Small intestine (tissue), 16 donors: ENCODE results near the gene NEFH. TPM values are rescaled to one million over a fixed set of nuclear protein-coding genes. Genes with fewer than 3 reads are reported as not detected.
"Not testable (repeated sequence)": the region's sequence is repeated elsewhere in the genome, so short reads cannot be mapped to it uniquely, and the experiment has no call there.

Experiments
- DNase-seq, 2 donors: peaks; one replicate each; pipeline versions ENCODE4 v3.0.0 to v3.0.0-alpha.2; 2013
- FAIRE-seq: peaks from 2 replicates; lab custom pipeline; 2012; peaks lifted over from hg19 to GRCh38; lab: Jason Lieb, UNC
- H3K27ac ChIP-seq, 3 donors: one replicate each; pipeline ENCODE4 v1.5.1; 2013; ENCODE audit warnings: low read length in 2 of 3, mild to moderate bottlenecking in 2 of 3, control low read depth in 1 of 3, inconsistent platforms in 1 of 3, low read depth in 1 of 3, moderate library complexity in 1 of 3
- H3K27me3 ChIP-seq, 3 donors: one replicate each; pipeline ENCODE4 v1.6.1; 2013; ENCODE audit warnings: low read length in 3 of 3, inconsistent platforms in 1 of 3; ENCODE audit not compliant: control insufficient read depth in 3 of 3, insufficient read depth in 3 of 3
- H3K36me3 ChIP-seq, 3 donors: one replicate each; pipeline ENCODE4 v1.6.1; 2013; ENCODE audit warnings: low read length in 3 of 3, inconsistent platforms in 1 of 3, low read depth in 1 of 3, mild to moderate bottlenecking in 1 of 3, moderate library complexity in 1 of 3; ENCODE audit not compliant: control insufficient read depth in 3 of 3, insufficient read depth in 2 of 3
- H3K4me1 ChIP-seq, 3 donors: one replicate each; pipeline ENCODE4 v1.6.1; 2013; ENCODE audit warnings: low read length in 2 of 3, inconsistent platforms in 1 of 3, low read depth in 1 of 3, mild to moderate bottlenecking in 1 of 3, moderate library complexity in 1 of 3; ENCODE audit not compliant: control insufficient read depth in 3 of 3, insufficient read depth in 2 of 3
- H3K4me3 ChIP-seq, 3 donors: one replicate each; pipeline ENCODE4 v1.5.1; 2013; ENCODE audit warnings: low read length in 3 of 3, control low read depth in 1 of 3, inconsistent platforms in 1 of 3, low read depth in 1 of 3, mild to moderate bottlenecking in 1 of 3, moderate library complexity in 1 of 3
- H3K9me3 ChIP-seq, 2 donors: one replicate each; pipeline ENCODE4 v1.6.1; 2013; ENCODE audit warnings: low read depth in 1 of 2, low read length in 1 of 2; ENCODE audit not compliant: control insufficient read depth in 2 of 2, insufficient read depth in 1 of 2
- WGBS, 3 donors: extraction: QIAGEN DNeasy Blood & Tissue Kit; methylation state at CpG; one replicate each; pipeline ENCODE4 v1.1.7; 2013; 5-methylcytosine and 5-hydroxymethylcytosine counted together
- long read RNA-seq, 10 donors: transcript quantifications; one replicate each; lab custom pipeline, GENCODE V29; 2026
- polyA plus RNA-seq, 4 donors: library from polyadenylated mRNA; stranded (reverse) in 3 of 4; unstranded in 1 of 4; fragments of 200-250 nt in 3 of 4; fragments of 120-200 nt in 1 of 4; gene quantifications; one replicate each; pipeline versions ENCODE4 v1.2.1 to v1.2.3, GENCODE V29; 2013
- donor health status: healthy with polysubstance abuse.
- donor health status: control.
- donor health status: control.
- donor health status: Bipolar disorder and iron deficiency.
- donor health status: healthy.

NEFH gene
- polyA plus RNA-seq: 1 to 10 TPM in 2 of 4 donors, not detected in 2; 1.9 to 4.7 TPM
- long read RNA-seq, donor 1, partial matches to known transcripts: 0 of 4 reads
- long read RNA-seq, donor 1, other reads (novel, unspliced or antisense): 0 of 4 reads
- long read RNA-seq, donor 2: 0 reads
- long read RNA-seq, donor 3, partial matches to known transcripts: 0 of 1 reads
- long read RNA-seq, donor 3, other reads (novel, unspliced or antisense): 0 of 1 reads
- long read RNA-seq, donor 4: 0 reads
- long read RNA-seq, donor 5, partial matches to known transcripts: 0 of 1 reads
- long read RNA-seq, donor 5, other reads (novel, unspliced or antisense): 0 of 1 reads
- long read RNA-seq, donor 6: 0 reads
- long read RNA-seq, donor 7: 0 reads
- long read RNA-seq, donor 8: 0 reads
- long read RNA-seq, donor 9, partial matches to known transcripts: 0 of 1 reads
- long read RNA-seq, donor 9, other reads (novel, unspliced or antisense): 0 of 1 reads
- long read RNA-seq, donor 10, partial matches to known transcripts: 0 of 3 reads
- long read RNA-seq, donor 10, other reads (novel, unspliced or antisense): 0 of 3 reads

GRCh38 chr22:29479417-29480261, at the start of gene NEFH:
Gene NEFH, plus strand, starts transcription at chr22:29480218. Its CDS starts 45 bp downstream, at chr22:29480263.
- no peak within 1 kb of the TSS for H3K27ac ChIP-seq
- peaks cover 0 to 10% (median 0%) of the 10 kb centered on the region in 3 donors for H3K4me1 ChIP-seq
- FAIRE-seq (no peak), DNase-seq (peak in 1 of 2 donors; percentile 46)
- H3K27me3 ChIP-seq: peaks cover 0 to 30% (median 25%) of the 10 kb centered on the region in 3 donors
- peaks cover 0 to 4% (median 0%) of the 10 kb centered on the region in 3 donors for H3K36me3 ChIP-seq
- peak within 1 kb of the TSS in 1 of 3 donors; percentile 27 for H3K4me3 ChIP-seq
- WGBS, 3 donors: 9 to 13% (median 9%) methylated on average over 40 to 48 of the region's 48 CpGs
- H3K9me3 ChIP-seq: peaks cover 0 to 2% of the 10 kb centered on the region in 2 donors

GRCh38 chr22:29431986-29432385, 48.0 kb upstream of the NEFH start:
- H3K36me3 ChIP-seq: no peaks in the 10 kb centered on the region
- H3K4me3 ChIP-seq: no peak overlapping the region
- WGBS, 3 donors: 15 to 44% (median 26%) methylated on average over 5 of the region's 5 CpGs
- no peak overlapping the region for H3K27ac ChIP-seq
- peaks cover 0 to 4% (median 3%) of the 10 kb centered on the region in 3 donors for H3K27me3 ChIP-seq
- FAIRE-seq (no peak), DNase-seq (peak; percentile 52 to 68)
- H3K4me1 ChIP-seq: peaks cover 0 to 4% (median 0%) of the 10 kb centered on the region in 3 donors
- no peaks in the 10 kb centered on the region for H3K9me3 ChIP-seq

GRCh38 chr22:29433856-29434255, 46.2 kb upstream of the NEFH start:
- DNase-seq: no peak
- Histone ChIP-seq H3K4me1 (peaks cover 0 to 4% (median 0%) of the 10 kb centered on the region in 3 donors), H3K27me3 (peaks cover 0 to 4% (median 3%) of the 10 kb centered on the region in 3 donors), H3K36me3 (no peaks in the 10 kb centered on the region), H3K4me3 (no peak overlapping the region), H3K27ac (no peak overlapping the region), H3K9me3 (no peaks in the 10 kb centered on the region)
- FAIRE-seq: no peak
- 91 to 97% (median 91%) methylated on average over 3 of the region's 3 CpGs for WGBS, 3 donors

- Histone ChIP-seq H3K27ac (no peak overlapping the region), H3K4me3 (no peak overlapping the region), H3K4me1 (peaks cover 0 to 4% (median 0%) of the 10 kb centered on the region in 3 donors), H3K36me3 (no peaks in the 10 kb centered on the region), H3K9me3 (no peaks in the 10 kb centered on the region), H3K27me3 (peaks cover 0 to 4% (median 3%) of the 10 kb centered on the region in 3 donors)
- DNase-seq: no peak
- WGBS, 3 donors: 79 to 86% (median 84%) methylated on average over 7 of the region's 7 CpGs
- no peak for FAIRE-seq
These were observed 45.7 kb upstream of the NEFH start for GRCh38 chr22:29434288-29434687.

GRCh38 chr22:29435236-29436136, 44.5 kb upstream of the NEFH start:
- Histone ChIP-seq H3K9me3 (no peaks in the 10 kb centered on the region), H3K27me3 (peaks cover 0 to 4% (median 3%) of the 10 kb centered on the region in 3 donors), H3K27ac (no peak overlapping the region), H3K4me1 (peaks cover 0 to 4% (median 0%) of the 10 kb centered on the region in 3 donors), H3K36me3 (no peaks in the 10 kb centered on the region), H3K4me3 (no peak overlapping the region)
- FAIRE-seq (no peak), DNase-seq (no peak)
- 64 to 70% (median 69%) methylated on average over 5 of the region's 5 CpGs for WGBS, 3 donors

GRCh38 chr22:29438283-29438682, 41.7 kb upstream of the NEFH start, which contains the start of gene RFPL1:
Gene RFPL1, plus strand, starts transcription at chr22:29438583.
- H3K36me3 ChIP-seq, H3K27ac ChIP-seq, DNase-seq, FAIRE-seq, H3K4me1 ChIP-seq, H3K4me3 ChIP-seq, H3K27me3 ChIP-seq, H3K9me3 ChIP-seq: not testable (repeated sequence)
- 88 to 93% (median 90%) methylated on average over 10 of the region's 10 CpGs for WGBS, 3 donors

GRCh38 chr22:29442976-29443375, 37.0 kb upstream of the NEFH start:
- H3K36me3 ChIP-seq: no peaks in the 10 kb centered on the region
- H3K4me3 ChIP-seq: no peak overlapping the region
- peaks cover 0 to 2% (median 0%) of the 10 kb centered on the region in 3 donors for H3K27me3 ChIP-seq
- DNase-seq: no peak
- 13 to 33% (median 33%) methylated on average over 1 of the region's 1 CpG for WGBS, 3 donors
- no peak for FAIRE-seq
- no peak overlapping the region for H3K27ac ChIP-seq
- H3K4me1 ChIP-seq: no peaks in the 10 kb centered on the region
- H3K9me3 ChIP-seq: no peaks in the 10 kb centered on the region
